ENCODE data around the gene RAB1A.
A peak's percentile ranks its signal among the peaks of the same experiment; 100 is the strongest.

The RAB1A gene

GRCh38 chr2:65069439-65069824 is 60.5 kb downstream of the RAB1A start:
- Histone ChIP-seq H3K4me3 (ENCODE audit: low read length) (no peak overlapping the region), H3K4me1 (ENCODE audit: low read length) (peaks cover 40% of the 10 kb centered on the region), H3K27me3 (replicated peaks; ENCODE audit: insufficient read depth, low read length) (no peaks in the 10 kb centered on the region), H3K9ac (ENCODE audit: low read length) (no peak overlapping the region), H3F3A (ENCODE audit: insufficient read depth, low read length) (peaks cover 14% of the 10 kb centered on the region; the same call in 1 of the 2 replicates), H3K79me2 (ENCODE audit: low read length) (0 out of 2 replicates have a peak, but pooled peaks cover 2% of the 10 kb centered on the region), H4K20me1 (ENCODE audit: insufficient read depth, low read length) (no peaks in the 10 kb centered on the region), H3K4me2 (ENCODE audit: low read depth, low read length) (no peak overlapping the region), H3K36me3 (replicated peaks; ENCODE audit: insufficient read depth, low read length) (no peaks in the 10 kb centered on the region), H3K27ac (ENCODE audit: low read length) (no peak overlapping the region), H2AFZ (ENCODE audit: low read length) (no peak overlapping the region), H3K9me3 (replicated peaks; ENCODE audit: insufficient read depth, low read length) (no peaks in the 10 kb centered on the region), H3K9me2 (replicated peaks; ENCODE audit: insufficient read depth, low read length) (no peaks in the 10 kb centered on the region)
- no peak for DNase-seq
- TF ChIP-seq EZH2 (optimal IDR thresholded peaks at IDR 0.05; ENCODE audit: low read depth, low read length) (no peak), EZH2phosphoT487 (IDR thresholded peaks at IDR 0.05; ENCODE audit: low read length) (no peak), CTCF (IDR thresholded peaks at IDR 0.05; ENCODE audit: low read length) (no peak)

GRCh38 chr2:65067806-65068553 is 61.9 kb downstream of the RAB1A start:
- no peaks in the 10 kb centered on the region for H4K20me1 ChIP-seq (ENCODE audit: insufficient read depth, low read length)
- TF ChIP-seq EZH2 (optimal IDR thresholded peaks at IDR 0.05; ENCODE audit: low read depth, low read length) (no peak), EZH2phosphoT487 (IDR thresholded peaks at IDR 0.05; ENCODE audit: low read length) (no peak), CTCF (IDR thresholded peaks at IDR 0.05; ENCODE audit: low read length) (no peak)
- no peaks in the 10 kb centered on the region for H3K9me3 ChIP-seq (replicated peaks; ENCODE audit: insufficient read depth, low read length)
- H3F3A ChIP-seq (ENCODE audit: insufficient read depth, low read length) = peaks cover 6% of the 10 kb centered on the region; the same call in 1 of the 2 replicates
- H3K79me2 ChIP-seq (ENCODE audit: low read length) = 0 out of 2 replicates have a peak, but pooled peaks cover 3% of the 10 kb centered on the region
- peaks cover 25% of the 10 kb centered on the region for H3K4me1 ChIP-seq (ENCODE audit: low read length)
- H3K4me3 ChIP-seq (ENCODE audit: low read length) = no peak overlapping the region
- H2AFZ ChIP-seq (ENCODE audit: low read length) = no peak overlapping the region
- H3K9ac ChIP-seq (ENCODE audit: low read length) = no peak overlapping the region
- no peaks in the 10 kb centered on the region for H3K36me3 ChIP-seq (replicated peaks; ENCODE audit: insufficient read depth, low read length)
- no peak for DNase-seq
- no peaks in the 10 kb centered on the region for H3K27me3 ChIP-seq (replicated peaks; ENCODE audit: insufficient read depth, low read length)
- H3K9me2 ChIP-seq (replicated peaks; ENCODE audit: insufficient read depth, low read length) = no peaks in the 10 kb centered on the region
- H3K27ac ChIP-seq (ENCODE audit: low read length) = no peak overlapping the region
- H3K4me2 ChIP-seq (ENCODE audit: low read depth, low read length) = no peak overlapping the region

DNA sequence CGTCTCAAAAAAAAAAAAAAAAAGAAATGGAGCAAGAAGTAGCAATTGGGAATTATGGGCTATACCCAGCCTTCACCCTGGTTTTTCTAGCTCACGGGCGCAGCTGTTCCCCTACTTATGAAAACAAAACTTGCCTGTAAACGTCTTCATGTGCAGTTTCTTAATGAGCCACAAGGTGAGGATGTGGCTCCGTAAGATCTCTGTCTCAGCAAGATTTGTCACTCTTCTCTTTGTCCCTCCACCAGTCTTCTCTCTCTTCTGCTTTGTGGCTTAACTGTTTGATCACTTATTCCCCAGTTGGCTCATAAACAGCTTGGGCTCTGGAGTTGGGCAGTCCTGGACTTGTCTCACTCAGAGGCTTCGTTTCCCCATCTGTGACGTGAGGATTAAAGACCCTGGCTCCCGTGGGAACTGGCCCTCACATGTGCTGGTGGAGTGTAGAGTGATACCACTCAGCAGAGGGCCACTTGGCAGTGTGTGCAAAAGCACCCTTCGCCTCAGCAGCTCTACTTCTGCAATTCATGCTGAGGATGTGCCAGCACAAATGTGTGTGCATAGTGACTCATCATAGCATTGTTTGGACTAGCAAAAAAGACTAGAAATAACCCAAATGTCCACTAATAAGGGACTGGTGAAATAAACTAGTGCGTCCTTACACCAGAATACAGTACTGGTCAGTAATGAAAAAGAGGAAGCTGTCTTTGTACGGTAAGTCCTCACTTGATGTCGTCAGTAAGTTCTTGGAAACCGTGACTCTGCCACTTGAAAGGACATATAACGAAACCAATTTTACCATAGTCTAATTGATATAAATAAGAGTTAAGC is 65.0 kb downstream of the RAB1A start:
- H3K9me2 ChIP-seq (replicated peaks; ENCODE audit: insufficient read depth, low read length) = no peaks in the 10 kb centered on the region
- peak overlapping the region; percentile 24; the same call in 1 of the 2 replicates for H3K9ac ChIP-seq (ENCODE audit: low read length)
- H3K36me3 ChIP-seq (replicated peaks; ENCODE audit: insufficient read depth, low read length) = no peaks in the 10 kb centered on the region
- peaks cover 8% of the 10 kb centered on the region for H3K4me1 ChIP-seq (ENCODE audit: low read length)
- peaks cover 5% of the 10 kb centered on the region; the same call in 1 of the 2 replicates for H3F3A ChIP-seq (ENCODE audit: insufficient read depth, low read length)
- peak; percentile 83 for DNase-seq
- peaks cover 7% of the 10 kb centered on the region; the same call in 1 of the 2 replicates for H3K79me2 ChIP-seq (ENCODE audit: low read length)
- no peak overlapping the region for H3K4me3 ChIP-seq (ENCODE audit: low read length)
- H3K4me2 ChIP-seq (ENCODE audit: low read depth, low read length) = peak overlapping the region; percentile 36; the same call in 1 of the 2 replicates
- 0 out of 2 replicates have a peak overlapping the region, but pooled peaks have one; percentile 7 for H2AFZ ChIP-seq (ENCODE audit: low read length)
- TF ChIP-seq CTCF (IDR thresholded peaks at IDR 0.05; ENCODE audit: low read length) = peak; percentile 87
- no peak for TF ChIP-seq EZH2 (optimal IDR thresholded peaks at IDR 0.05; ENCODE audit: low read depth, low read length)
- no peak for TF ChIP-seq EZH2phosphoT487 (IDR thresholded peaks at IDR 0.05; ENCODE audit: low read length)
- no peaks in the 10 kb centered on the region for H3K27me3 ChIP-seq (replicated peaks; ENCODE audit: insufficient read depth, low read length)
- H4K20me1 ChIP-seq (ENCODE audit: insufficient read depth, low read length) = no peaks in the 10 kb centered on the region
- H3K9me3 ChIP-seq (replicated peaks; ENCODE audit: insufficient read depth, low read length) = no peaks in the 10 kb centered on the region
- H3K27ac ChIP-seq (ENCODE audit: low read length) = peak overlapping the region; percentile 49; the same call in 1 of the 2 replicates

All from MM.1S (cell line).